KBM-7 (cell line): ENCODE data around the gene PDZRN3.

Experiments used
- DNase-seq: peaks from one replicate; pipeline ENCODE4 v3.0.0-alpha.2; 2015
- in situ Hi-C: fragments of 300-500 bp; cut with MboI; formaldehyde crosslinking; loops from 2 replicates; pipeline ENCODE4 v1.14.3; 2020; ENCODE audit warnings: low sequenced_read_pairs, low pct_unique_long_range_greater_than_20kb, mixed read lengths

PDZRN3 gene

DNA sequence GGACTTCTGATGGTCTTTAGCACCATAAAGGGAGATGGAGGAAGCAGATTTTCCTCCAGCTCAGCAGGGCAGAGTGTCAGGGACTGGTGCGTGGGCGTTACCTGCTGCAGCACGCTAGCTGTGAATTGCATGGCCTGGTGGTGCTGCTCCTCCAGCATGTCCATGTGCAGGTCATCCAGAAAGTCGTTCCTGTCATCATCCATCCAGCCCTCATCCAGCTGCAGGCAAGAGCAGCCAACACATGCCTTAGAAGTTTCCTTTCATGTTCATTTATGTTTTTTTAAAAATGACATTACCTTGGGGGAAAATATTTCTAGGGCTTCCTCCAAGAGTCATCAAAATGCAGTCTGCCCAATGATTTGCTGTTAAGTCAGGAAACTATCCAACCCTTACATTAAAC, 239.2 kb downstream of the PDZRN3 start:
- in situ Hi-C loops = no loop called here
- no peak for DNase-seq

DNA sequence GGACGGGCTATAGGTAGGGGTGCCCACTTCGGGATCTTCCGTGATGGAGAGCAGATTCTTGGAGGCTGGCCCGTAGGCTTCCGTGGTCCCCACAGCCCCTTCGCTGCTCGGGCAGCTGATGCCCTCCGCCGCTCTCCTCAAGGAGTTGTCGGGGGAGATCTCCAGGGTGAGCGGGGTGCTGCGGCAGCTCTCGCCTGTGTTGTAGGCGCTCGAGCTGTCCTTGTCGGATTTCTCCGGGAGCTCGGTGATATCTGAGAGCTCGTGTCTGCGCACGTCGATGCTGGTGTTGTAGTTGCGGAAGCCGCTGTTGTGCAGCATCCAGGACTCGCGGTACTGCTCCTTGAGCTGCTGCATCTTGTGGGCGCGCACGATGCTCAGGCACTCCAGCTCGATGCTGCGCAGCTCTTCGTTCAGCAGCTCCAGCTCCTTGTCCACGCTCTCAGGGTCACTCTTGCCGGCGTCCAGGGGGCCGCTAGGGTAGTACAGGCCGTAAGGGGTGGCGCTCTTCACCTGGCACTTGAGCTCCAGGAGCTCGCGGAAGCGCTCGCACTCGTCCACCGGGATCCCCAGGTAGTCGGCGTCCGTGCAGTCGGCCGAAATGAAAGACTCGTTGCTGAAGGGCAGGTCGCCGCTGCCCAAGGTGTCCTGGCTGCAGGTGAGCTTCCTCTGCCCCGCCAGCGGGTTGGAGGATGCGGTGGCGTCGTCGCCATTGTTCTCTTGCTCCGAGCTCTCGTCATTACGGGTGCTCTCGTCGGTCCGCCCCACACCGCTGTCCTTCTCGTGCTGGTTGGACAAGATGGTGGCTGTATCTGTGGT, 240.4 kb downstream of the PDZRN3 start:
- in situ Hi-C loops = no loop called here
- no peak for DNase-seq

GRCh38 chr3:73383470-73384049, 241.2 kb downstream of the PDZRN3 start:
- in situ Hi-C loops = no loop called here
- DNase-seq = no peak

DNA sequence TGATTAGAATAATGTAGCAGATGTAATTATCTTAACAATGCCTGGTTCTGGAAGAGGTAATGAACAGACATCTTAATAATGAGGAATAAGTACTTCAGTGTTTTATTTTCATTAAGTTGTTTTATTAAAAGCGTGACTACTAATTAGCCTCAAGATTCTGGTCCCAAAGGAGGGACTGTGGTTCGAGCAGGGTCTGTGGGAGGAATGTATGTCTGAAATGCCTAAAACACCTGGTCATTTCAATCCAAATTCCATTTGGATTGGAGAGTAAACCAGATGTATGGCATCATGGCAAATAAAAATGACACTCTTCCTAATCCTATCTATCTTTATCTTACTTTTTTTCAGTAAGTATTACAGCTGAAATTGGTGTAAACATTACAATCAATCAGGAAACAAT, 243.2 kb downstream of the PDZRN3 start:
- no peak for DNase-seq
- in situ Hi-C loops = no loop called here

DNA sequence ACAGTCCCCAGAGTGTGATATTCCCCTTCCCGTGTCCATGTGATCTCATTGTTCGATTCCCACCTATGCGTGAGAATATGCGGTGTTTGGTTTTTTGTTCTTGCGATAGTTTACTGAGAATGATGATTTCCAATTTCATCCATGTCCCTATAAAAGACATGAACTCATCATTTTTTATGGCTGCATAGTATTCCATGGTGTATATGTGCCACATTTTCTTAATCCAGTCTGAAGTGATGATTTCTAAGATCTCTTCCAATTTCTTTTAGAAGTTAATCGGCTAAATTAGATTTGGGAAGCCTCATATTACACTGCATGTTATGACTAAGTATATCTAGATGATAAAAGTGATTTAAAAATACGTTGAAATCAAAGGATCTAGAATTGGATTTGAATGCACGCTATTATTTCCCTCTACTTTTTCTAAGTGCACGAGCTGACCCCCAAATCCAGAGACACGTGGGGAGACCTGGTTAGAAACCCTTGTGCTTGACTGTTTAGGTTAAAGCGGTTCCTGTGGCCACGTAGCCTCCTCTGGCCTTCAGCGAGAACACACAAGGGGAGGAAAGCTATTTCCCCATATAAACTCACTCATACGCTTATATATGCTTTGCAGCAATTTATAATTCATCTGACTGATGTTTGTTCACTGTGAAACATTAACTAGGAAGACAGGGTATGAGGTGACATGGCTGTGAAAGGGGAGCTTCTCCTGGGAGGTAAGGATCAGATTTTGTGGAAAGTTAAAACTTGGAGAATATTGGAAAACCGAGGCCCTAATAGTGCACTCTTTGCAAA, 243.8 kb downstream of the PDZRN3 start:
- no peak for DNase-seq
- in situ Hi-C loops = no loop called here

- no peak for DNase-seq
- in situ Hi-C loops = no loop called here
Measured at GRCh38 chr3:73379465-73379864, 245.3 kb downstream of the PDZRN3 start.

- in situ Hi-C loops = no loop called here
- no peak for DNase-seq
Measured at GRCh38 chr3:73378207-73378606, 246.5 kb downstream of the PDZRN3 start.

GRCh38 chr3:73365756-73366397, 258.9 kb downstream of the PDZRN3 start:
- in situ Hi-C loops = no loop called here
- no peak for DNase-seq

DNA sequence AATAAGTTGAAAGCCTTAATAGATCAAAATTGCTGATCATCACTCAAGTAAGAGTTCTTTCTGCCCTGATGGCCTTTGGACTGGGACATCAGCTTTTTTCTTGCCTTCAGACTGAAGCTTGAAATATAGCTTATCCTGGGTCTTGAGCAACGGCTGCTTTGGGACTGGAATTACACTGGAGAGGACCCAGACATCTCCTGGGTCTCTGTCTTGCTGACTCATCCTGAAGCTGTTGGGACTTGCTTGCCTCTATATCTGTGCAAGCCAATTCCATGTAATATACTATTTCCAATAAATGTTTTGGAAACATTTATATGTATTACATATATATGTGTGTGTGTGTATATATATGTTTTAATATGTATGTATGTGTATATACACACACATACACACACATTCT, 260.2 kb downstream of the PDZRN3 start:
- no peak for DNase-seq
- in situ Hi-C loops = no loop called here

- in situ Hi-C loops = no loop called here
- DNase-seq = no peak
Measured at GRCh38 chr3:73363093-73363492, 261.6 kb downstream of the PDZRN3 start.

DNA sequence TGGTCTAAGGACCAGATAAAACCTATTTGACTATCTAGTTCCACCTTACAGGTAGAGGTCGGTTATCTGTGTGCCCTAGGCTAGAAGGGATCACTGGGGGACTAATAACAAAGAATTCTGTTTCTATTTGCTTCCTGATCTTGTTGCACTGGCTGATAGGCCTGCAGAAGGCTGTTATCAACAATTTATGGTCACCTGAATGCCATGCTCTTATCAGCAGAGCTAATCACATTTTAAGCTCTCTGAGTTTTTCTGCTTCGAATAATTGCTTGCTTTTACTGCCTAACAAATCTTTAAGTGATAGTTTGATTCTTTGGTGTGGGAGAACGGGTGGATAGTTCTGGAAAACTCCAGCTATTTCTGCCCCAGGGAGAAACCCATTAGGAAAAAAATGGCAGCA, 263.1 kb downstream of the PDZRN3 start:
- no peak for DNase-seq
- in situ Hi-C loops = no loop called here

DNA sequence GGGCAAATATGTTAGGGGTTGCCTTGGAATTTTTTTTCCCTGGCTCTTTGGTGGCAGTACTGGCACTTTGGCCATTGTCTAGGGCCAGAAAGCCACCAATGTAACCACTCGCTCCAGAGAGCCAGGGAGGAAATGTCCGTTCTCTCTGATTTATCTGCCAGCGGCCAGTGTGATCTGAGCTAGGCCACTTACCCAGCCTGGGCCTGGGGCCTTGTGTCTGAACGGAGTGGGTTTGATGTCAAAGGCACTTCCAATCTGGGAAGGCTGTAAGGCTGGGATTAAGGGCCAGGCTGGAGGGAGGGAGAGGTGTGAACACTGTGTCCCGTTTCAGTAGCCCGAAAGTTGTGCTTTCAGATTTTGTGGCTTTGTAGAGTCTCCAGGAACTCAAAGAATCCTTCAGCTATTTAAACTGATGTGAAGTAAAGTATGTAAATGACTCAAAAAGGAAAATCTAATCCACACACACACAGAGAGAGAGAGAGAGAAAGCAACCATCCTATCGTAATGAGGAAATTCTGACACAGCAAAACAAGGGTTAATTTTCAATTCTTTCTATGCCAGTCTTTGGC, 271.0 kb downstream of the PDZRN3 start:
- in situ Hi-C loops = no loop called here
- no peak for DNase-seq

DNA sequence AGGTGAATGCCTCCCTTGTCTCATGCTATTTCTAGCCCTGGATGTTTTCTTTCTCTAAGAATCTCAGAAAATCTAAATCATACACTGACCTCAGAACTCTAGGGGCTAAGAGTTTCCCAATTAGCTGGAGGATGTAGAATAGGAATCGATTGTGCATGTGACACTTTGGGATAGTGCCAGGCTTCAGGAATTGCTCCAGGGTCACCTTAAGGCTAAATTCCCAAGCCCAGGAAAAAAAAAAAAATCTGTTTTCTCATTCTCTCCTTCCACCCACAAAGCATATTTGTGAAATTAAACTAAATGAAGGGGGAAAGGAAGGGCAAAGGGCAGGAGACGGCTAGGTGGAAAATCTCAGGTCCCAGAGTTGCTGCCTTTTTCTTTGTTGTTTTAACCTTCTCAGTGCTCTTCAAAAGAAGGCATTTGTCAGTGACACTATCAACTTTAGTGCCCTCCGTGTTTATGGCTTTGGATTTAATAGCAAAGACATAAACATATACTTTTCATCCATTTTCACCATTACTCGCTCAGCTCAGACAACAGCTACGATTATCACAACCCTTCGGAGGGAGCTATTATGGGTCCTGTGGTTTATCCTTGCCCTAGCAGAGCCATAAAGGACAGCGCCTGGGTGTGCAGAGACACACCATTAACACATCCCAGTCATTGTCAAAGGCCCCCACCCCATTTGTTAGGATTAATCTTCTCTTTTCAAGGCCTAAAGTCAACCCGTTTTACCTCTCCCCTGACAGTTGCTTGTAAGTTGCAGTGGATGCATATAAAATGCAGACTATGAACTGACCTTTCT, 271.7 kb downstream of the PDZRN3 start:
- in situ Hi-C loops = no loop called here
- no peak for DNase-seq

- in situ Hi-C loops = no loop called here
- DNase-seq = no peak
Measured at GRCh38 chr3:73351423-73352071, 273.2 kb downstream of the PDZRN3 start.

DNA sequence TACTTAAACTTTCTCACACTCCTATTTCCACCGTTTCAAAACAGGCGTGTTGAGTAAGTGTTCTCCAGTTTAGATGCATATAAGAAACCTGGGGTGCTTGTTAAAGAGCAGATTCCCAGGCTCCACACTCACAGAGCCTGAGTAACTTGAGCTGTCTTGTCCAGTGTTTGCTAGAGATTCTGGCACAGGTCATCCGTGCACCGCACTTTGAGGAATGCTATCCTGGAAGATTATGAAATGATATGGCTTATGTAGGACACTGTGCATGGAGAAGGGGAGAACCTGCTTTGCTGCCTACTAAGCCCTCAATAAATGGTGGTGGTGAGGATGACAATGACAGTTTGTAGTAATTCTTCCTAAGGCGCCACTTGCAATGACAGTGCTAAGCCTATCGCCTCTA, 273.7 kb downstream of the PDZRN3 start:
- in situ Hi-C loops = no loop called here
- DNase-seq = no peak

GRCh38 chr3:73349657-73350056, 275.1 kb downstream of the PDZRN3 start:
- DNase-seq = no peak
- in situ Hi-C loops = no loop called here

DNA sequence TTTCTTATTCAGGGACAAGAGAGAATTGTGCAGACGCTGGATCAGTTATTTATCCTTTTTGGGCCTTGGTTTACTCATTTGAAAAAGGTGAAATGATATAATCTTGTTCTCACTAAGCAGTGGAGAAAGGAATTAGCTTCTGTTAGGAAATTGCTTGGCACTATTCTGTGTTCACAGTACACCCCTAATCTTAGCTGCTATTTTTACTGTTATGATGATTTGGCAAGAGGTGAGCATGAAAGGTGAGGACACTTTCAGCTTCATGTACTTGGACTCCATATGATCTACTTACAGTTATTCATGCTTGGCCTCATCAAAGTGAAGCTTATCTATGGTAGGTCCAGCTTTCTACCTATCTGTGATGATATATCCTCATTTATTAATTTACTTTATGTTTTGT, 282.7 kb downstream of the PDZRN3 start:
- in situ Hi-C loops = no loop called here
- no peak for DNase-seq

- DNase-seq = no peak
- in situ Hi-C loops = no loop called here
Measured at GRCh38 chr3:73341272-73341935, 283.3 kb downstream of the PDZRN3 start.
